T-helper 2 cell treated with Interferon-gamma antibody and Interleukin-4, amounts not matched to agents 100 ng/mL and 5 ng/mL, for 36 hours (primary cell): Measurements from ENCODE around the gene SEPTIN12. TPM values are rescaled to one million over a fixed set of nuclear protein-coding genes. Genes with fewer than 3 reads are reported as not detected.
"Not testable (repeated sequence)": the region's sequence is repeated elsewhere in the genome, so short reads cannot be mapped to it uniquely, and the experiment has no call there.

Experiments
- intact Hi-C: fragments of 100-400 bp; cut with micrococcal nuclease; formaldehyde crosslinking; loops from one replicate; pipeline ENCODE4 v1.15.1; 2023
- total RNA-seq: library from RNA; stranded (reverse); gene quantifications from 2 replicates; pipeline ENCODE4 v1.2.3, GENCODE V29; 2022

The SEPTIN12 gene
- total RNA-seq, 1 donor from 2014 or later = not detected

DNA sequence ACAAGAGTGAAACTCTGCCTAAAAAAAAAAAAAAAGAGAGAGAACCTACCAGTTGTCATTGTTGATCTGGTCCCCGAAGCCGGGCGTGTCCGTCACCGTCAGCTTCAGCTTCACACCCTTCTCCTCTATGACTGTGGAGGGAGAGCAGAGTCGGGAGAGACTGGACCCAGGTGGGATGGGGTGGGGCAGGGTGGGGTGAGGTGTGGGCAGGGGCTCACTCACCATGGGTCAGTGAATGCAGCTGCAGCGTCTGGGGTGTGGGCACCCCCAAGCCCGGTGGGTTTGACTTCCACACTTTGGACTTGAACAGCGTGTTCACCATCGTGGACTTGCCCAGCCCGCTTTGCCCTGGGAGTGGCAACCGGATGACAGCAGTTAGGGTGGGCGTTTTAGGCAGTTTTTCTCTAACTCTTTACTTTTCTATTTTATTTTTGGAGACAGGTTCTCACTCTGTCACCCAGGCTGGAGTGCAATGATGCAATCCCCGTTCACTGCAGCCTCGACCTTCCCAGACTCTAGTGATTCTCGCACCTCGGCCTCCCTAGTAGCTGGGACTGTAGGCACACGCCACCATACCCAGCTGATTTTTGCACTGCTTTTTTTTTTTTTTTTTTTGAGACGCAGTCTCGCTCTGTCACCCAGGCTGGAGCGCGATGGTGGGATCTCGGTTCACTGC is 2.2 kb downstream of the SEPTIN12 start:
- intact Hi-C loops = no loop called here

DNA sequence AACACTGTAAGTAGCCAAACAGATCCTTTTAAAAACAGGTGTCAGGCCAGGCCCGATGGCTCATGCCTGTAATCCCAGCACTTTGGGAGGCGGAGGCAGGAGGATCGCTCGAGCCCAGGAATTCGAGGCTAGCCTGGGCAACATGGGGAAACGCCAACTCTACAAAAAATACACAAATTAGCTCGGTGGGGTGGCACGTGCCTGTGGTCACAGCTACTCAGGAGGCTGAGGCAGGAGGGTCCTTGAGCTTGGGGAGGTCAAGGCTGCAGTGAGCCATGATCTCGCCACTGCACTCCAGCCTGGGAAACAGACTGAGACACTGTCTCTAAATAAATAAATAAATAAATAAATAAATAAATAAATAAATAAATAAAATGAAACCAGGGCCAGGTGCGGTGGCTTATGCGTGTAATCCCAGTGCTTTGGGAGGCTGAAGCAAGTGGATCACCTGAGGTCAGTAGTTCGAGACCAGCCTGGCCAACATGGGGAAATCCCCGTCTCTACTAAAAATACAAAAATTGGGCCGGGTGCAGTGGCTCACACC is 3.6 kb downstream of the SEPTIN12 start:
- intact Hi-C loops = not testable (repeated sequence)

DNA sequence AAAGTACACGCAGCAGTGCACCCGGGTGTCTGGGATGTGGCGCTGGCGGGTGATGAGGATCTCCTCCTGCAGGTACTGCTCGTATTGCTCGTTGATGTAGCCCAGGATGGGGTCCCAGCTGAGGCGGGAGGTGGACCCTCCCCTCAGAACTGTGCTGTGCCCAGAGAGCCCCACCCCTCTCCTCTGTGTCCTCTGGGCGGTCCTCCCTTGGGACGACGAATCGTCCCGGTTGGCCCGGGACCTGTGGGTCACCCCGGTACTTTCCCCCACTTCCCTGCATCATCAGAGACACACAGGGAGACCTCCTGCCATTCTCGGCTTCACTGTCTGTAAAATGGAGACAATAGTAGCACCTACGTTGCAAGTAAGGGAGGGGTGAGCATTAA is 4.2 kb downstream of the SEPTIN12 start:
- intact Hi-C loops = no loop called here

DNA sequence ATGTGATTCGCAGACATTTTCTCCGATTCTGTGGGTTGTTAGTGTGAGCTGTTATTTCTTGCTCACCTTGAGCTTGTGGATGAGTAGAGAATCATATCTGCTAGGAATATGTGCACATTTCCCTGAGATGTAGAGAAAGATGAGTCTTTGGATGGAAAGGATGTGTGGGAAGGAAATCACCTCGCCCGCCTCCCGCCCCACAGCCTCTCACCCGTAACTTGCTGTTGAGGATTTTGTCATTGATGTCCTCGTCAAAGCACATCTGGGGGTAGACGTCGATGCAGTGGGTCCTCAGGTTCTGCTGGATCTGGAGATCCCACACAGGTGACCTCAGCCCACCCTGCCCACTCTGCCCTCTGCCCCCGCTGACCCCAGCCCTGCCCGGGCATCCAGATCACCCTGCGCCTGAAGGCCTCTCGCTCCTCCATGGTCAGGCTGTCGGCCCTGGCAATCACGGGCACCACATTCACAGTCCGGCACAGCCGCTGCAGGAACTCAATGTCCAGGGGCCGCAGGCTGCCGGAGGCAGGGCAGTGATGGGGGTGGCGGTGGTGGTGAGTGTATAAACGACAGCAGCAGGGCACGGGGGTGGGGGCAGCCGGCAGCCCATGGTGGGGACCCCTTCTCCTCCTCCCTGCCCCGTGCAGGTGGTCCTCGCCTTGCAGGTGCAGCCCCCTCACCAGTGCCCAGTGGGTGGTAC is 4.7 kb downstream of the SEPTIN12 start:
- intact Hi-C loops = no loop called here

DNA sequence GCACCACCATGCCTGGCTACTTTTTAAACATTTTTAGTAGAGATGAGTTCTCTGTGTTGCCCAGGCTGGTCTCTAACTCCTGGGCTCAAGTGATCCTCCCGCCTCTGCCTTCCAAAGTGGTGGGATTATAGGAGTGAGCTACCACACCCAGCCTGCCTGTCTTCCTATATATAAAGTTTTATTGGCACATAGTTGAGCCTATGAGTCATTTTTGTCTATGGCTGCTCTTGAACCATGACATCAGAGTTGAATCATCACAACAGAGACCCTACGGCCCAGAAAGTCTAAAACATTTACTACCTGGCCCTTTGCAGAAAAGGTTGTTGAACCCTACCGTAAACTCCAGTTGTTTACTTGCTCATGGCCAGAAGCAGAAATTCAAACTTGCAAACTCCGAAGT is 7.9 kb downstream of the SEPTIN12 start:
- intact Hi-C loops = no loop called here

DNA sequence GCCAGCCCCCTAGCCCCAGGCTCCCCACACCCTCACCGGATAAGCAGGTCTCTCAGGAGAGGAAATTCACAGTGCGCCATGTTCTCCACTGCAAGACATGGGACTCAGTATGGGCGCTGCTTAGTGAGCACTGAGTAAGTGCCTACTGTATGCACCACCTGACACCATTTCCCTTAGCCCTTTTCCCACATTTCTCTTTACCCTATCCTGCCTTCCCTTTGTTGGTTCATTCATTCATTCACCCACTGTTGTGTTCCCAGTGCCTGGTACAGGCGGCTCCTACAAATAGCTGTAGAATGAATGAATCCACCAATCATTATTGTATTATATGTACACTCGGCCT is 10.1 kb downstream of the SEPTIN12 start:
- intact Hi-C loops = no loop called here

DNA sequence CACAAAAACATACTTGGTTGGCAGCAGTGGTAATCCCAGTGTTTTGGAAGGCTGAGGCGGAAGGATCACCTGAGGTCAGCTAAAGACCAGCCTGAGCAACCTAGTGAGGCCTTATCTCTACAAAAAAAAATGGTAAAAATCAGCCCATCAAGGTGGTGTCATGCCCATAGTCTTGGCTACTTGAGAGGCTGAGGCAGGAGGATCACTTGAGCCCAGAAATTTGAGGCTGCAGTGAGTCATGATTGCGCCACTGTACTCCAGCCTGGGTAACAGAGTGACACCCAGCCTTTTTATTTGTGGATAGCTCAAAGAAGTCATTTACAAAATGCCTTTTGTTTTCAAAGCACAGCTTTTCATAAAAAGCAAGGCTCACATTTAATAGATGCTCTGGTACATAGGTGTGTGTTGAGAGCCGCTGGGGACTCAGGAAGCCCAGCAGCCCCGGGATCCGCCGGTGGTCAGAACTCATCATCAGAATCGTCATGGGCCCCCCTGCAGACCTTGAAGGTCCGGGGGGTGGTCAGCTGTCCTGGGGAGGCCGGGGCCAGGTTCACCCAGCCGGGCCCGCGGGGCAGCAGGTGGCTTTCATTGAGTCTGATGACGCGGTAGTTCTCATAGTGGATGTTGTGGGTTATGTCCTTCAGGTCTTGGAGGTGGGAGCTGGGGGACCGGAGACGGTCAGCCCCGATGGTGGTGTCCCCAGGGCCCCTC is 10.7 kb downstream of the SEPTIN12 start:
- intact Hi-C loops = no loop called here

DNA sequence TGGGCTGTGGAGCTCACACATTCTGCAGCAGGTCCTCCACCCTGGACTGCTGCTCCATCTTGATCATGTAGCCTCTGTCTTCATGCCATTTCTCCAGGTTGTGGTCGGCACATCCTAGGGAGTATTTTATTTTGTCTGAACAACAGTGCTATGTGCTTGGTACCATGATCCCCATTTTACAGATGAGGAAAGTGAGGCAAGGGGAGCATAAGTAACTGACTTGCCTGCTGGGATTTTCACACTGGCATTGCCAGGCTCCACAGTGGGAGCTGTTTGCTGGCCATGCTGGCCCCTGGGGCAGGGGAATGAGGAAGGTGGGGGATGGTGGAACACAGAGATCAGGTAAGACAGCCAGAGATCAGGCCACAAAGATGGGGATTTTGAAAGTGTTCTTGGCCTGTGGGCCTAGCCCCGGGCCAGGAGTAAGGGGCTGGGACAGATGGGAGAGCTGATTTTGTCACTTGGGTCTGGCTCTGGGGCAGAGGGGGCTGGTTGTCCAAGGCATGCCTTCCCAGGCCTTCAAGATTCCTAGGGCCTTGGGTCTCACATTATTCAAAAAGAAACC is 11.9 kb downstream of the SEPTIN12 start:
- intact Hi-C loops = no loop called here

DNA sequence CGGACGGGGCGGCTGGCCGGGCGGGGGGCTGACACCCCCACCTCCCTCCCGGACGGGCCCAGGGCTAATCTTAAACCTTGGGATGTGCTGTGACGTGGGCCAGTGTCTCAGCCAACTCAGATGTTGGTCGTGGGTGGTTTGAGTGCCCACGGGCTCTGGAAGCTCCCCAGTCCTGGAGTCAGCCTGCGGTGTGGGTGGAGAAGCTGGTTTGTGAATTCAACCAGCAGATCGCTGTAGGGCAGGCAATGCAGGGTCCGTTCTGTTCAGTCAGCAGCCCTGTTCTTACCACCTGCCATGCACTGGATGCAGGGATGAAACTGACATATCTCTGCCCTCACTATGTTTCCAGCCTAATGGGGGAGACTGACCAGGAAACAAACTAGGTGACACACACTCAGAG is 13.1 kb downstream of the SEPTIN12 start:
- intact Hi-C loops = no loop called here

DNA sequence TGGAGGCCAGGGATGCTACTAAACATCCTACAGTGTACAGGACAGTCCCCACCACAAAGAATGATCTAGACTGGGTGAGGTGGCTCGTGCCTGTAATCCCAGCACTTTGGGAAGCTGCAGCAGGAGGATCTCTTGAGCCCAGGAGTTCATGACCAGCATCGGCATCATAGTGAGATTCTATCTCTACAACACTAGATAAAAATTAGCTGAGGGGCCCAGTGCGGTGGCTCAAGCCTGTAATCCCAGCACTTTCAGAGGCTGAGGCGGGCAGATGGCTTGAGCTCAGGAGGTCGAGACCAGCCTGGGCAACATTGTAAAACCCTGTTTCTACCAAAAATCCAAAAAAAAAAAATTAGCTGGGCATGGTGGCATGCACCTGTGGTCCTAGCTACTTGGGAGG is 15.8 kb downstream of the SEPTIN12 start:
- intact Hi-C loops = no loop called here

DNA sequence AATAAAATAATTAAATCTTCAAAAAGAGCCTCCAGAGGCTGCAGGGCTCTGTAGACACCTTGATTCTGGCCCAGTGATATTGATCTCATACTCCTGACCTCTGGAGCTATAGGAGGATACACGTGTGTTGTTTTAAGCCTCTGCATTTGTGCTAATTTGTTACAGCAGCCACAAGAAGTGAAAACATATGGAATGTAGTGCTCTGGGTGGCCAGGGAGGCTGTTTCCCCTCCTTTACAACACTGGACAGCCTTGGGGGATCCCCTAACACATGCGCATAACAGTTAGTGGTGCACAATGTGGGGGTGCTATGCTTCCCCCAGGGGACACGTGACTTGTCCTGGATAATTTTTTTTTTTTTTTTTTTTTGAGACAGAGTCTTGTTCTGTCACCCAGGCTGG is 16.5 kb downstream of the SEPTIN12 start:
- intact Hi-C loops = no loop called here

DNA sequence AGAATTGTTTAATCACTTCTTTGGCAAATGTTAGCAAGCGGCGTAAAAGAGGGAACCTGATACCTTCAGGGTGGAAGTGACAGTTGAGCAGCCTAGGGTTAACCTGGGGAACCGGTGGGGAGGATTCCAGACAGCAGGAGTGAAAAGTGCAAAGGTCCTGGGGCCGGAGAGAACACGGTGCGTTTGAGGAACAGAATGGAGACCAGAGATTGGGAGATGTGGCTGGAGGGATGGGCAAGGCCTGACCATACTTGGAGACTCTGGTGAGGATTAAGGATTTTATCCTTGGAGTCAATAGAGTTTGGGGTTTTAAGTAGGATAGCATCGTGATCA is 18.9 kb downstream of the SEPTIN12 start:
- intact Hi-C loops = loop anchor here (10.0 kb wide), 1 partner anchor 154 kb away; the partner anchor contains the start of gene UBALD1

DNA sequence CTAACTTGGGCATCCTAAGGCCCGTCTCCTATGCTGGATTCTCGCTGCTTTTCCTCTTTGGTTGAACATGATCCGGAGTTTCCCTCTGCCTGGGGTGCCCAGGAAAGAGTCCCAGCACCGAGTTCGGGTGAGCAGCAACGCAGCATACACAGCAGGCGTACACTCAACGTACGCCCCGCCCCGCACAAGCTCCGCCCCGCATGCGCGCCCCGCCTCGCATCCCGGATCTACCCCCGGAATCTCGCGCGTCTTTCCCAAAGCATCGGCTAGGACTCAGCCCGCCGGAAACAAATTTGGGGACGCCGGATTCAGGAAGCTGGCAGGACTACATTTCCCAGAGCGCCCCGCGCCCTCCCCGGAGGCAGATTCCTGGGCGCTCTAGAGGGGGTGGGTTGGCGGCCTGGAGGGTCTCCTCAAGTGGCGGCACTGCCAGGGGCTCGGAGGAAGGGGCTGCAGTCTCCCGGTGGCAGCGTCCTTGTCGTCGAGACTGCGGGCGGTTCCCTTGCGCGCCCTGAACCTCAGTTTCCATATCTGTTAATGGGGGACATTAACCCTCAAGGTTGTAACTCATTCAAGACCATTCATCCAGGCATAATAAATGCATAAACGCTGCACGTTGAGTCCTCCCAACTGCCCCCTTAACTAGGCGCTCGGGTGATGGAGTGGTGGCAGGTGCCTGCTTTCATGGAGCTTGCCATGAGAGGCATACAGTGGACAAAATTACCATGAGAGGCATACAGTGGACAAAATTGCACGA is 19.4 kb downstream of the SEPTIN12 start:
- intact Hi-C loops = loop anchor here (1.0 to 10.0 kb wide), 3 partner anchors 34 to 190 kb away; partner anchors contain the start of genes ANKS3, DNAAF8, SEC14L5 and UBALD1

DNA sequence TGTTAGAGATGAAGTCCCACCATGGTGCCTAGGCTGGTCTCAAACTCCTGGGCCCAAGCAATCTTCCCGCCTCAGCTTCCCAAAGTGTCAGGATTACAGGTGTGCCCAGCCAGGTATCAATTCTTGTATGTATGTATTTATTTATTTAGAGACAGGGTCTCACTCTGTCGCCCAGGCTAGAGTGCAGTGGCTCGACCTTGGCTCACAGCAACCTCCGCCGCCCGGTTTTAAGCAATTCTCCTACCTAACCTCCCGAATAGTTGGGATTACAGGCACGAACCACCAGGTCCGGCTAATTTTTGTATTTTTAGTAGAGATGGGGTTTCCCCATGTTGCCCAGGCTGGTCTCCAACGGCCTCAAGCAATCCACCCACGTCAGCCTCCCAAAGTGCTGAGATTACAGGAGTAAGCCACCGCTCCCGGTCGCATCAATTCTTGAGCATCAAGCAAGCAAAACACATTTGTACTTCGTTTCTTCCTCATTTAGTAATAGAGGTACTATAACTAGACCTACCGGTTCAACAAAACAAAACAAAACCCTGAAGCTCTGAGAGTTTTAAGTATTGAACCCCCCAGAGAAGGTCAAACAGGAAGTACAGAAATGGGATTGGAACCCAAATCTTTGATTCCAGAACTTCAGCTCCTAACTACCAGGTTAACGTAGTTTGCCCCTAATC is 20.1 kb downstream of the SEPTIN12 start:
- intact Hi-C loops = loop anchor here (1.0 to 10.0 kb wide), 5 partner anchors 34 to 343 kb away; partner anchors contain the start of genes ANKS3, DNAAF8, DNAJA3 and ROGDI

DNA sequence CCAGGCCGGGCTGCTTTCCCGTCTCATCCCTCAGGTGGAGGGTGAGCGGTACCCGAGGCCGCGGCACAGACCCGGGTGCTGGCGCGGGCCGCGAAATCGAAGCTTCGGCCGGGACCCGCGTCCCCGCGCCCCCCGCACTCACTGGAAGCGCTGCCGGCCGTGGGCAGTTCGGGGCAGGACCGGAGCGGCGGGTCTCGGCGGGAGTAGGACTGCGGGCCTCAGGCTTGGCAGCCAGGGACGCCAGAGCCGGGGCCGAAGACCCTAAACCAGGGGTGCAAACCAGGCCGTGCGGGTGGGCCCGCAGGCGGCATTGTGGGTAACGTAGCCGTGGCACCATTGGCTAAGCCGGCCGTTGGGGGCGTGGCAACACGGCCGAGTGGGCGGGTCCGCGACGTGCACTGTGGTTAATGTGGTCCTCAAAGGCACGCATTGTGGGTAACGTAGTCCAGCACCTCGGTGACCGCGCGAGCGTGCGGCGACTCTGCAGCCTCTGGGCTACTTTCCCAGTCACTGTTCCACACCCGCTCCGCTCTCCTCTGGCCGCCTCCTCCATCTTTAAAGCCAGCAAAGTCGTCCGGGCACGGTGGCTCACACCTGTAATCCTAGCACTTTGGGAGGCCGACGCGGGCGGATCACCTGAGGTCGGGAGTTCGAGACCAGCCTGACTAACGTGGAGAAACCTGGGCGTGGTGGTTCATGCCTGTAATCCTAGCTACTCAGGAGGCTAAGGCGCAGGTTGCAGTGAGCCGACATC is 21.1 kb downstream of the SEPTIN12 start, which contains the start of gene ZNF500:
Gene ZNF500 (minus strand): TSS at position 288 of the 754 bp plus-strand sequence. CDS start 1,184 bp downstream, outside the sequence.
- intact Hi-C loops = loop anchor here (1.0 to 10.0 kb wide), 3 partner anchors 35 to 342 kb away; partner anchors contain the start of genes DNAJA3, ROGDI and UBALD1

DNA sequence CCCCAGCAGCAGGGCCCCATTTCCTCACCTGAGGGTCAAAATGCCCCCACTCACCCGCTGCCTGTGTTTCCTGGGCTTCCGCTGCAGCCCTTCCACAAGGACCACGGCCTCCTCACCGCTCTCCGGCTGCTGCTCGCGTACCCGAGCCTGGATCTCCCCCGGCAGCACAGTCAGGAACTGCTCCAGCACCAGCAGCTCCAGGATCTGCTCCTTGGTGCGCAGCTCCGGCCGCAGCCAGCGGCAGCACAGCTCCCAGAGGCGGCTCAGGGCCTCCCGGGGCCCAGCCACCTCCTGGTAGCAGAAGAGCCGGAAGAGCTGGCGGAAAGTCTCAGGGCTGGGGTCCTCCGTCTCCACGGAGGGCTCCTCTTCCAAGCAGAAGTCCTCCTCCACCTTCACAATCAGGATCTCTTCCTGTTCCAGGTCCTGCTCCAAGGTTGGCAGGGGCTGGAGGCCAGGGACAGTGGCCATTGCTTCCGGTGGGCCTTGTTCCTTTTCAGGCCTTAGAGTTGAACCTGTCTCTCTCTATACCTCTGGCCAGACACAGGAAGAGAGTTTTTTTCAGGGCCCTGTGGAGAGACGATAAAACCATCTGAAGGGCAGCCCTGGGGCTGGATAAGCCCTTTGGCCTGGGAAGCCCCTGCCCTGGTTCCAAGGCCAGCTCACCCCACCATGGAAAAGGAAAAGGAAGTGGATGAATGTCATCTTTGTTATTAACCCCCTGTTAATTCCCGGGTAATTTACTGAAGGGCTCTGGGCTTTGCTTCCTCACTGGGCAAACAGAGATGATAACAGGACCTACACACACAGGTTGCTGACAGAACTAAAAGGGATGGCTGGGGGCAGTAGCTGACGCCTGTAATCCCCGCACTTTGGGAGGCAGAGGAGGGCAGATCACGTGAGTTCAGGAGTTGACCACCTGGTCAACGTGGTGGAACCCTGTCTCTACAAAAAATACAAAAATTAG is 22.4 kb downstream of the SEPTIN12 start:
- intact Hi-C loops = loop anchor here (10.0 kb wide), 1 partner anchor 151 kb away; the partner anchor contains the start of gene UBALD1

DNA sequence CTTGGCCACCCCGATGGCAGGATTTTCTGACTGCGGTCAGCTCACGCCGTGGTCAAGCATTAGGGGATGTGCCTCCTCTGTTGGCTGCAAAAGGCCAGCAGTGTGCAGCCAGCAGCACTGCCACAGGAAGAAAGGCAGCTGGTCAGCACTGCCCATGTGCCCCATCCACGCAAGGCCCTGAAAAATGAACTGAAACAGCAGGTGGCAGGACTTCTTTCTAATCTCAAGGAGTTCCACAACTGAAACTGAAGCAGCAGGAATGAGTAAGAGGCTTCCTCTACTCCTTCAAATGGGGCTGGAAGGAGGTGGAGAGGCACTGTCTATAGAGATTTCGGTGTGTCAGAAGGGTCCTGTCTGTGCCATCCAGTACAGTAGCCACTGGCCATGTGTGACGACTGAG is 24.4 kb downstream of the SEPTIN12 start:
- intact Hi-C loops = loop anchor here (10.0 kb wide), 1 partner anchor 149 kb away; the partner anchor contains the start of gene UBALD1

DNA sequence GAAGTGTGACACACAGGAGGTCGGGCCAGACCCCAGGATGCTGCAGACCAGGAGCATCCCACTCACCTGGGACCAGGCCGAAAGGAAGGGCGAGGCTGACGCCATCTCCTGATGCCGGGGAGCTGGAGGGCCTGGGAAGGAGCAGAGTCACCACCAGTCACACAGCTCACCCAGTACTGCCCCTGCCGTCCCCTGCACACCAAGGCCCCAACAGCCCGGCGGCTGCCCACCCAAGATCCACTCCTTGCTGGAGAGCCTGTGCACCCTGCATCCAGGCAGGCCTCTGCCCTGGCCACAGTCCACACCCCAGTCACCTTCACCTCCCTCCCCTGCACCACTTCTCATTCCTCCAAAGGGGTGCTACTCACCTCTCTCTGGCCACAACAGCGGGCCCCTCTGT is 25.9 kb downstream of the SEPTIN12 start:
- intact Hi-C loops = loop anchor here (10.0 kb wide), 1 partner anchor 147 kb away; the partner anchor contains the start of gene UBALD1
